ENCODE results near the gene KRTAP4-7.

The KRTAP4-7 gene

DNA sequence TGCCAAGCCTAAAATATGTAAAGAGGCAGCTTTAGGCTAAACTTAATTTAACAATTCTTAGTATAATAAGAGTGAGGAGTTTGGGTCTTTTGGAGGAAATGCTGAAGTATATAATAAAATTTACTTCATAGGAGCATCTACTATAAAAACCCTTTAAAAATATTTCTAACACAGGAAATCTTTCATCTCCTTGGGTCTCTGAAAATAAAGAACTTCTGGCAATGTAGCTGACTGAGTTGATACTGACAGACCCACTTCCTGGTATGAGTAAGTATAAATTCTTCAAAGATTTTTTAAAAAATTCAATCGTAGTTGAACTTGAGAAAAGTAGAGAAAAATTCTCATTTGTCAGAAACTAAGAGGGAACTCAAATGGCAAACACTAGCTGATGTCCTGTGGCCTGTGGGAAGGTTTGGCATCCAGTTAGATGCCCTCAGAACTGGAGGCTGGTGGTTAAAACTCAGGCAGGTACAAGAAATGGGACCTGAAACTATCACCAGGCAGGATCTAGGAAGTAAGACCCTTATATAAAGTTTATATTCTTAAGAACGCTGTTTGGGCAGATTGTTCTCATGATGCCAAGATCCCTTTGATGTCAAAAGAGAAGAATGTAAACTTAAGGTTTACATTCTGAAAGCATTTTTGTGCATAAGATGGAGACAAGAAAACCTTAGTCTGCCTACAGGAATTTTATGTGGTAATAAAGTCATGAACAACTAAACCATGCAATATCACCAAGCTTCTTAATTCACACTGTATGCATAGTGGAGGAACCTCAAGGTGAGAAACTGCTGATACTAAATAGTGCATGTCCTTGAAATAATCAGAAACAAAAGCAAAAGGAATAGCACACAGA lies 50.2 kb downstream of the KRTAP4-7 start:
- no peak overlapping the region for H3K4me3 ChIP-seq (ENCODE audit: low read depth, low read length)
- no peak for DNase-seq (ENCODE audit: low read depth)
- in situ Hi-C loops (cut with HindIII; ENCODE audit: low sequenced_read_pairs): no loop called here
- TF ChIP-seq, protein P1, sequence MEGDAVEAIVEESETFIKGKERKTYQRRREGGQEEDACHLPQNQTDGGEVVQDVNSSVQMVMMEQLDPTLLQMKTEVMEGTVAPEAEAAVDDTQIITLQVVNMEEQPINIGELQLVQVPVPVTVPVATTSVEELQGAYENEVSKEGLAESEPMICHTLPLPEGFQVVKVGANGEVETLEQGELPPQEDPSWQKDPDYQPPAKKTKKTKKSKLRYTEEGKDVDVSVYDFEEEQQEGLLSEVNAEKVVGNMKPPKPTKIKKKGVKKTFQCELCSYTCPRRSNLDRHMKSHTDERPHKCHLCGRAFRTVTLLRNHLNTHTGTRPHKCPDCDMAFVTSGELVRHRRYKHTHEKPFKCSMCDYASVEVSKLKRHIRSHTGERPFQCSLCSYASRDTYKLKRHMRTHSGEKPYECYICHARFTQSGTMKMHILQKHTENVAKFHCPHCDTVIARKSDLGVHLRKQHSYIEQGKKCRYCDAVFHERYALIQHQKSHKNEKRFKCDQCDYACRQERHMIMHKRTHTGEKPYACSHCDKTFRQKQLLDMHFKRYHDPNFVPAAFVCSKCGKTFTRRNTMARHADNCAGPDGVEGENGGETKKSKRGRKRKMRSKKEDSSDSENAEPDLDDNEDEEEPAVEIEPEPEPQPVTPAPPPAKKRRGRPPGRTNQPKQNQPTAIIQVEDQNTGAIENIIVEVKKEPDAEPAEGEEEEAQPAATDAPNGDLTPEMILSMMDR (IDR thresholded peaks at IDR 0.05; ENCODE audit: low read depth, low read length, missing control alignments): no peak

Measured in astrocyte of the cerebellum (primary cell).